ENCODE results near the gene TMPO. TPM values are rescaled to one million over a fixed set of nuclear protein-coding genes. Genes with fewer than 3 reads are reported as not detected.
"Not testable (repeated sequence)": the region's sequence is repeated elsewhere in the genome, so short reads cannot be mapped to it uniquely, and the experiment has no call there.

TMPO gene
- polyA plus RNA-seq, 1 donor (not counting 4 experiments of a cell fraction or from before 2014, with no cell fraction given) = 41.0 TPM

- FAIRE-seq = no peak
- Histone ChIP-seq H3K79me2 (ENCODE audit: control insufficient read depth, insufficient read depth, low read length) (peaks cover 51% of the 10 kb centered on the region), H3K4me3 (ENCODE audit: control insufficient read depth in 2 of 3, extremely low read depth in 1 of 3, insufficient read depth in 2 of 3, low read depth in 1 of 3, low read length in 3 of 3) (peak overlapping the region; percentile 78 to 100 (median 98)), H3K27ac (ENCODE audit: control insufficient read depth, insufficient read depth, low read length) (peak overlapping the region; percentile 96), H3K4me1 (ENCODE audit: control insufficient read depth, extremely low read depth, insufficient read depth, low read length) (peaks cover 15% of the 10 kb centered on the region), H3K9me1 (ENCODE audit: control insufficient read depth, extremely low read depth, insufficient read depth, low read length) (no peaks in the 10 kb centered on the region), H3K9me3 (ENCODE audit: control insufficient read depth, low read depth, low read length) (no peaks in the 10 kb centered on the region), H4K20me1 (ENCODE audit: control insufficient read depth, extremely low read depth, insufficient read depth, low read length) (peaks cover 30% of the 10 kb centered on the region), H3K9ac (ENCODE audit: control insufficient read depth, extremely low read depth, insufficient read depth, low read length) (peak overlapping the region; percentile 99), H3K4me2 (ENCODE audit: control insufficient read depth, extremely low read depth, insufficient read depth, low read depth, low read length) (peak overlapping the region; percentile 97), H3K27me3 (ENCODE audit: control insufficient read depth, extremely low read depth, insufficient read depth, low read length) (no peaks in the 10 kb centered on the region), H3K36me3 (ENCODE audit: control insufficient read depth in 2 of 2, extremely low read depth in 1 of 2, insufficient read depth in 2 of 2, low read length in 2 of 2) (peaks cover 8 to 27% of the 10 kb centered on the region in 2 experiments), H2AFZ (ENCODE audit: control insufficient read depth, low read length) (no peak overlapping the region)
- TF ChIP-seq CTCF (optimal IDR thresholded peaks at IDR 0.05 in 1 of 3, IDR thresholded peaks at IDR 0.05 in 1 of 3, conservative IDR thresholded peaks at IDR 0.05 in 1 of 3; ENCODE audit: extremely low read depth in 1 of 3, insufficient read depth in 2 of 3, low read length in 3 of 3) = no peak
- no peak for DNase-seq (ENCODE audit: low read depth, low spot score)
- dilution Hi-C loops (cut with MboI; ENCODE audit: extremely low pct_ligation_motif_present, low sequenced_read_pairs) = no loop called here
Observed at GRCh38 chr12:98595243-98595988, 80.0 kb downstream of the TMPO start.

GRCh38 chr12:98597313-98597712 is 81.9 kb downstream of the TMPO start:
- H3K36me3 ChIP-seq (ENCODE audit: control insufficient read depth in 2 of 2, extremely low read depth in 1 of 2, insufficient read depth in 2 of 2, low read length in 2 of 2) = peaks cover 14 to 40% of the 10 kb centered on the region in 2 experiments
- H3K9me3 ChIP-seq (ENCODE audit: control insufficient read depth, low read depth, low read length); H3K4me2 ChIP-seq (ENCODE audit: control insufficient read depth, extremely low read depth, insufficient read depth, low read depth, low read length); H3K9me1 ChIP-seq (ENCODE audit: control insufficient read depth, extremely low read depth, insufficient read depth, low read length); dilution Hi-C loops (cut with MboI; ENCODE audit: extremely low pct_ligation_motif_present, low sequenced_read_pairs); H2AFZ ChIP-seq (ENCODE audit: control insufficient read depth, low read length); H3K4me3 ChIP-seq (ENCODE audit: control insufficient read depth in 2 of 3, extremely low read depth in 1 of 3, insufficient read depth in 2 of 3, low read depth in 1 of 3, low read length in 3 of 3); H3K27me3 ChIP-seq (ENCODE audit: control insufficient read depth, extremely low read depth, insufficient read depth, low read length); DNase-seq (ENCODE audit: low read depth, low spot score); FAIRE-seq; H3K9ac ChIP-seq (ENCODE audit: control insufficient read depth, extremely low read depth, insufficient read depth, low read length); H3K27ac ChIP-seq (ENCODE audit: control insufficient read depth, insufficient read depth, low read length): not testable (repeated sequence)
- H3K79me2 ChIP-seq (ENCODE audit: control insufficient read depth, insufficient read depth, low read length) = peaks cover 51% of the 10 kb centered on the region
- peaks cover 30% of the 10 kb centered on the region for H4K20me1 ChIP-seq (ENCODE audit: control insufficient read depth, extremely low read depth, insufficient read depth, low read length)
- H3K4me1 ChIP-seq (ENCODE audit: control insufficient read depth, extremely low read depth, insufficient read depth, low read length) = peaks cover 15% of the 10 kb centered on the region

Small RNAs within 50 kb of the gene (small RNA-seq; reads per million reads assigned to genes)
- 10.2 to 37.2 (median 15.0) reads per million in 3 experiments for gene SNORA53 (ENCODE audit: insufficient read length in 3 of 3, low read depth in 3 of 3, low replicate concordance in 1 of 3)

Other genes with a start within 250 kb of the TMPO start
- gene SLC25A3, start 78.1 kb downstream of the TMPO start, polyA plus RNA-seq = 289 to 802 TPM (median 389 TPM) in 3 replicates
- 16.6 to 33.9 TPM (median 27.2 TPM) in 3 replicates for gene IKBIP, start 129.2 kb downstream of the TMPO start, polyA plus RNA-seq
- 5.0 to 9.9 TPM (median 6.1 TPM) in 3 replicates for gene APAF1, start 129.7 kb downstream of the TMPO start, polyA plus RNA-seq

All from keratinocyte (primary cell).